ENCODE data around the gene AUTS2. TPM values are rescaled to one million over a fixed set of nuclear protein-coding genes. Genes with fewer than 3 reads are reported as not detected.

Gene AUTS2
- total RNA-seq, 1 donor from 2014 or later = 9.9 TPM

DNA sequence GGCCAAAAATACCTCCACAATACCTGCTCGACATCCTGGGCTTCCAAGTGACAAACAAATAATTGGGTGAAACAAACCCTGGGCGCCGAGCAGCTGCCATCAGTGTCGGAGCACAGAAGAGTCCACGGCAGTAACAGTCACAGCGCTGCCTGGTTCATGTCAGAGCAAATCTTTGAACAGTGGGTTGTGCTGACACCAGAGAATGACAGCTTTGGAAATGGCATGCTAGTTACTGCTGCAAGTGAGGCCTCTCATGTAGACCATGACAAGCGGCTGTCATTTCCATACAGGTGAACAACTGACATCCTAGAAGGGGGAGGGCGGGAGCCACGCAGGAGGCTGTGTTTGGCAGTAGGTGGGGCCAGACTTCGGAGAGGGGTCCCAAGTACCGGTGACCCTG is 1113.2 kb downstream of the AUTS2 start:
- no peak for TF ChIP-seq CTCF (IDR thresholded peaks at IDR 0.05; ENCODE audit: insufficient read depth, low read length, poor library complexity, severe bottlenecking)
- no peaks in the 10 kb centered on the region for H3K36me3 ChIP-seq (ENCODE audit: control insufficient read depth, insufficient read depth, low read length)
- no peak overlapping the region for H3K4me3 ChIP-seq (ENCODE audit: low read depth, low read length)
- H3K27me3 ChIP-seq (ENCODE audit: control insufficient read depth, insufficient read depth, low read length) = no peaks in the 10 kb centered on the region
- no peak for DNase-seq (ENCODE audit: low read depth)

- no peak for TF ChIP-seq CTCF (IDR thresholded peaks at IDR 0.05; ENCODE audit: insufficient read depth, low read length, poor library complexity, severe bottlenecking)
- Histone ChIP-seq H3K4me3 (ENCODE audit: low read depth, low read length) (no peak overlapping the region), H3K27me3 (ENCODE audit: control insufficient read depth, insufficient read depth, low read length) (no peaks in the 10 kb centered on the region), H3K36me3 (ENCODE audit: control insufficient read depth, insufficient read depth, low read length) (no peaks in the 10 kb centered on the region)
- no peak for DNase-seq (ENCODE audit: low read depth)
These were observed 1114.7 kb downstream of the AUTS2 start for GRCh38 chr7:70712942-70713341.

- H3K27me3 ChIP-seq (ENCODE audit: control insufficient read depth, insufficient read depth, low read length) = no peaks in the 10 kb centered on the region
- DNase-seq (ENCODE audit: low read depth) = no peak
- no peak overlapping the region for H3K4me3 ChIP-seq (ENCODE audit: low read depth, low read length)
- no peaks in the 10 kb centered on the region for H3K36me3 ChIP-seq (ENCODE audit: control insufficient read depth, insufficient read depth, low read length)
- TF ChIP-seq CTCF (IDR thresholded peaks at IDR 0.05; ENCODE audit: insufficient read depth, low read length, poor library complexity, severe bottlenecking) = no peak
These were observed 1116.3 kb downstream of the AUTS2 start for GRCh38 chr7:70714506-70715038.

- TF ChIP-seq CTCF (IDR thresholded peaks at IDR 0.05; ENCODE audit: insufficient read depth, low read length, poor library complexity, severe bottlenecking) = no peak
- Histone ChIP-seq H3K4me3 (ENCODE audit: low read depth, low read length) (no peak overlapping the region), H3K36me3 (ENCODE audit: control insufficient read depth, insufficient read depth, low read length) (no peaks in the 10 kb centered on the region), H3K27me3 (ENCODE audit: control insufficient read depth, insufficient read depth, low read length) (no peaks in the 10 kb centered on the region)
- DNase-seq (ENCODE audit: low read depth) = no peak
These were observed 1119.5 kb downstream of the AUTS2 start for GRCh38 chr7:70717553-70718329.

GRCh38 chr7:70719125-70719524 is 1120.8 kb downstream of the AUTS2 start:
- H3K4me3 ChIP-seq (ENCODE audit: low read depth, low read length) = no peak overlapping the region
- no peaks in the 10 kb centered on the region for H3K27me3 ChIP-seq (ENCODE audit: control insufficient read depth, insufficient read depth, low read length)
- no peak for TF ChIP-seq CTCF (IDR thresholded peaks at IDR 0.05; ENCODE audit: insufficient read depth, low read length, poor library complexity, severe bottlenecking)
- no peak for DNase-seq (ENCODE audit: low read depth)
- no peaks in the 10 kb centered on the region for H3K36me3 ChIP-seq (ENCODE audit: control insufficient read depth, insufficient read depth, low read length)

Data from kidney epithelial cell (primary cell).